Measurements from ENCODE around the gene ATP6AP1.
A peak's percentile ranks its signal among the peaks of the same experiment; 100 is the strongest.

The ATP6AP1 gene, protein sequence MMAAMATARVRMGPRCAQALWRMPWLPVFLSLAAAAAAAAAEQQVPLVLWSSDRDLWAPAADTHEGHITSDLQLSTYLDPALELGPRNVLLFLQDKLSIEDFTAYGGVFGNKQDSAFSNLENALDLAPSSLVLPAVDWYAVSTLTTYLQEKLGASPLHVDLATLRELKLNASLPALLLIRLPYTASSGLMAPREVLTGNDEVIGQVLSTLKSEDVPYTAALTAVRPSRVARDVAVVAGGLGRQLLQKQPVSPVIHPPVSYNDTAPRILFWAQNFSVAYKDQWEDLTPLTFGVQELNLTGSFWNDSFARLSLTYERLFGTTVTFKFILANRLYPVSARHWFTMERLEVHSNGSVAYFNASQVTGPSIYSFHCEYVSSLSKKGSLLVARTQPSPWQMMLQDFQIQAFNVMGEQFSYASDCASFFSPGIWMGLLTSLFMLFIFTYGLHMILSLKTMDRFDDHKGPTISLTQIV

DNA sequence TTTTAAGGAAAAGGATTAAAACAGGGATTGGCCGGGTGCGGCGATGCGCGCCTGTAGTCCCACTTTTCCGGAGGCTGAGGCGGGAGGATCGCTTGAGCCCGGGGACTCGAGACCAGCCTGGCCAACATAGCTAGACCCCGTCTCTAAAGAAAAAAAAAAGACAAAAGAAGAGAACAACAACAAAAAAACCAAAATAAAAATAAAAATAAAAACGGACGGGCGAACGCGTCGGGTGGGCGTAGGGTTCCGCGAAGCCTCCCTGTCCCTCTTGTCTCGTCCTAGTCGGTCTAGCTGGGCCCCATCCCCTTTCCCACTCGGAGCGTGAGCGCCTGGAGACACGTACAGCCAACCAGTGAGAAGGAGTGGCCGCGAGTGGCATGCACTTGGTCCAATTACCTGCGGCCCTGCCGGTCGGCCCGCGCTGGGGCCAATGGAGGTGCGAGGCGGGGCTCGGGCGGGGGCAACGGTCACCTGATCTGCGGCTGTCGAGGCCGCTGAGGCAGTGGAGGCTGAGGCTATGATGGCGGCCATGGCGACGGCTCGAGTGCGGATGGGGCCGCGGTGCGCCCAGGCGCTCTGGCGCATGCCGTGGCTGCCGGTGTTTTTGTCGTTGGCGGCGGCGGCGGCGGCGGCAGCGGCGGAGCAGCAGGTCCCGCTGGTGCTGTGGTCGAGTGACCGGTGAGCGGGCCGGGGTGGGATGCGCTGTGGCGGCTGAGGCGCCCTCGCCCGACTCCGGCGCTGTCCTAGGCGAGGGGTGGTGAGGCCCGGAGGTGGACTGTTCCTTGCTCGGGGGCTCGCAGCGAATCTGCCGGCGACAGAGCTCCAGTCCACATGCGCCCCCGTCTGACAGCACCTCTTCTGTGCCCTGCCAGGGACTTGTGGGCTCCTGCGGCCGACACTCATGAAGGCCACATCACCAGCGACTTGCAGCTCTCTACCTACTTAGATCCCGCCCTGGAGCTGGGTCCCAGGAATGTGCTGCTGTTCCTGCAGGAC lies at the start of gene ATP6AP1:
TSS of gene ATP6AP1 (plus strand) at position 502 of the 996 bp plus-strand sequence. CDS start at position 518, 16 bp downstream.
- H3K27me3 ChIP-seq (ENCODE audit: control insufficient read depth, low read length) = no peaks in the 10 kb centered on the region
- H3K4me1 ChIP-seq (ENCODE audit: control insufficient read depth, low read length) = peaks cover 17% of the 10 kb centered on the region
- no peaks in the 10 kb centered on the region; the same call in 1 of the 2 replicates for H3K36me3 ChIP-seq (ENCODE audit: control insufficient read depth, low read length)
- TF ChIP-seq EZH2phosphoT487 (IDR thresholded peaks at IDR 0.05; ENCODE audit: borderline replicate concordance, low read length) = no peak
- TF ChIP-seq, protein P1, sequence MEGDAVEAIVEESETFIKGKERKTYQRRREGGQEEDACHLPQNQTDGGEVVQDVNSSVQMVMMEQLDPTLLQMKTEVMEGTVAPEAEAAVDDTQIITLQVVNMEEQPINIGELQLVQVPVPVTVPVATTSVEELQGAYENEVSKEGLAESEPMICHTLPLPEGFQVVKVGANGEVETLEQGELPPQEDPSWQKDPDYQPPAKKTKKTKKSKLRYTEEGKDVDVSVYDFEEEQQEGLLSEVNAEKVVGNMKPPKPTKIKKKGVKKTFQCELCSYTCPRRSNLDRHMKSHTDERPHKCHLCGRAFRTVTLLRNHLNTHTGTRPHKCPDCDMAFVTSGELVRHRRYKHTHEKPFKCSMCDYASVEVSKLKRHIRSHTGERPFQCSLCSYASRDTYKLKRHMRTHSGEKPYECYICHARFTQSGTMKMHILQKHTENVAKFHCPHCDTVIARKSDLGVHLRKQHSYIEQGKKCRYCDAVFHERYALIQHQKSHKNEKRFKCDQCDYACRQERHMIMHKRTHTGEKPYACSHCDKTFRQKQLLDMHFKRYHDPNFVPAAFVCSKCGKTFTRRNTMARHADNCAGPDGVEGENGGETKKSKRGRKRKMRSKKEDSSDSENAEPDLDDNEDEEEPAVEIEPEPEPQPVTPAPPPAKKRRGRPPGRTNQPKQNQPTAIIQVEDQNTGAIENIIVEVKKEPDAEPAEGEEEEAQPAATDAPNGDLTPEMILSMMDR (IDR thresholded peaks at IDR 0.05; ENCODE audit: low read depth, low read length, poor library complexity, severe bottlenecking) = peak; percentile 38
- H4K20me1 ChIP-seq (ENCODE audit: control insufficient read depth, insufficient read depth, low read depth, low read length) = no peaks in the 10 kb centered on the region
- H3K4me3 ChIP-seq (ENCODE audit: low read length) = peak within 1 kb of the TSS; percentile 84
- H3K4me2 ChIP-seq (ENCODE audit: low read length) = peak within 1 kb of the TSS; percentile 87
- no peaks in the 10 kb centered on the region for H3K9me2 ChIP-seq (replicated peaks; ENCODE audit: control insufficient read depth, low read length)
- peaks cover 25% of the 10 kb centered on the region for H3K79me2 ChIP-seq (ENCODE audit: control insufficient read depth, low read length)
- no peaks in the 10 kb centered on the region for H3F3A ChIP-seq (ENCODE audit: control insufficient read depth, insufficient read depth)
- H3K9me3 ChIP-seq (ENCODE audit: control insufficient read depth, insufficient read depth, low read length) = no peaks in the 10 kb centered on the region
- H3K27ac ChIP-seq (ENCODE audit: low read depth, low read length) = no peak within 1 kb of the TSS; the same call in 1 of the 2 replicates

DNA sequence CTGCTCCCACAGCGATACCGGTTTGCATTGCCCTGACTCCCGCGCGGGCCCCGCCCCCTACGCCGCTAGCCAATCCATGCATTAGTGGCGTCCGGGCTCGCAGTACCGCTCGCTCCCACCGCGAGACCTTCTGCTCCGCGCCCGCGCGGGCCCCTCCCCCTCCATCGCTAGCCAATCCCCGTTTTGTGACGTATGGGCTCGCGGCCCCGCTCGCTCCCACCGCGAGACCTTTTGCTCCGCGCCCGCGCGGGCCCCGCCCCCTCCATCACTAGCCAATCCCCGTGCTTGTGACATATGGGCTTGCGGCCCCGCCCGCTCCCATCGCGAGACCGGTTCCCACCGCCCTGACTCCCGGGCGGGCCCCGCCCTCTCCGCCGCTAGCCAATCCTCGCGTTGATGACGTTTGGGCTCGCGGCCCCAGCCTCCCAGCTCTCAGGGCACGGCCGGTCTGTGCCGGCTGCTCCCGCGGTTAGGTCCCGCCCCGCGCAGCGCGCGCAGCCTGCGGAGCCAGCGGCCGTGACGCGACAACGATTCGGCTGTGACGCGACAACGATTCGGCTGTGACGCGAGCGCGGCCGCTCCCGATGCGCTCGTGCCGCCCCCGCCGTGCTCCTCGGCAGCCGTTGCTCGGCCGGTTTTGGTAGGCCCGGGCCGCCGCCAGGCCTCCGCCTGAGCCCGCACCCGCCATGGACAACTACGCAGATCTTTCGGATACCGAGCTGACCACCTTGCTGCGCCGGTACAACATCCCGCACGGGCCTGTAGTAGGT lies 49.5 kb upstream of the ATP6AP1 start, which contains the start of gene EMD:
TSS of gene EMD (plus strand) at position 497 of the 770 bp plus-strand sequence. CDS start at position 687, 190 bp downstream.
- peaks cover 15% of the 10 kb centered on the region for H3K36me3 ChIP-seq (ENCODE audit: control insufficient read depth, low read length)
- H3K27me3 ChIP-seq (ENCODE audit: control insufficient read depth, low read length) = no peaks in the 10 kb centered on the region
- no peaks in the 10 kb centered on the region for H3K9me3 ChIP-seq (ENCODE audit: control insufficient read depth, insufficient read depth, low read length)
- no peaks in the 10 kb centered on the region for H3K9me2 ChIP-seq (replicated peaks; ENCODE audit: control insufficient read depth, low read length)
- no peaks in the 10 kb centered on the region for H4K20me1 ChIP-seq (ENCODE audit: control insufficient read depth, insufficient read depth, low read depth, low read length)
- no peaks in the 10 kb centered on the region for H3F3A ChIP-seq (ENCODE audit: control insufficient read depth, insufficient read depth)
- peaks cover 35% of the 10 kb centered on the region for H3K4me1 ChIP-seq (ENCODE audit: control insufficient read depth, low read length)
- H3K4me2 ChIP-seq (ENCODE audit: low read length) = peak within 1 kb of the TSS; percentile 82
- peaks cover 18% of the 10 kb centered on the region for H3K79me2 ChIP-seq (ENCODE audit: control insufficient read depth, low read length)
- H3K4me3 ChIP-seq (ENCODE audit: low read length) = peak within 1 kb of the TSS; percentile 83
- TF ChIP-seq EZH2phosphoT487 (IDR thresholded peaks at IDR 0.05; ENCODE audit: borderline replicate concordance, low read length) = no peak
- TF ChIP-seq, protein P1 (IDR thresholded peaks at IDR 0.05; ENCODE audit: low read depth, low read length, poor library complexity, severe bottlenecking) = no peak
- H3K27ac ChIP-seq (ENCODE audit: low read depth, low read length) = peak within 1 kb of the TSS; percentile 67

DNA sequence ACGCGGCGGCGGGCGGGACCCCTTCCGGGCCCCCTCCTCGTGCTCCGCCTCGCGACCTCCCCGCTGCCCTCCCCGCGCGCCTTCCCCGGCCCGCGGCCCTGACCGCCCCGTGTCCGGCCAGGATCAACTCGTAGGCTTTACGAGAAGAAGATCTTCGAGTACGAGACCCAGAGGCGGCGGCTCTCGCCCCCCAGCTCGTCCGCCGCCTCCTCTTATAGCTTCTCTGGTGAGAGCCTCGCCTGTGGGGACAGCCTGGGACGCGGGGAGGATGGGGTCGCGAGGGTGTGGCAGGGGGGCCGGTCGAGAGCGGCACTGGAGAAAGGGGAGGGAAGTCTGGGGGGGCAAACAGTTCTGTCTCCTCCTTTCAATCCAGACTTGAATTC lies 48.9 kb upstream of the ATP6AP1 start:
- Histone ChIP-seq H4K20me1 (ENCODE audit: control insufficient read depth, insufficient read depth, low read depth, low read length) (no peaks in the 10 kb centered on the region), H3K27ac (ENCODE audit: low read depth, low read length) (peak overlapping the region; percentile 53), H3K79me2 (ENCODE audit: control insufficient read depth, low read length) (peaks cover 18% of the 10 kb centered on the region), H3K27me3 (ENCODE audit: control insufficient read depth, low read length) (no peaks in the 10 kb centered on the region), H3K9me2 (replicated peaks; ENCODE audit: control insufficient read depth, low read length) (no peaks in the 10 kb centered on the region), H3K4me1 (ENCODE audit: control insufficient read depth, low read length) (peaks cover 33% of the 10 kb centered on the region), H3K9me3 (ENCODE audit: control insufficient read depth, insufficient read depth, low read length) (no peaks in the 10 kb centered on the region), H3F3A (ENCODE audit: control insufficient read depth, insufficient read depth) (no peaks in the 10 kb centered on the region), H3K36me3 (ENCODE audit: control insufficient read depth, low read length) (peaks cover 15% of the 10 kb centered on the region), H3K4me2 (ENCODE audit: low read length) (peak overlapping the region; percentile 82), H3K4me3 (ENCODE audit: low read length) (peak overlapping the region; percentile 83)
- TF ChIP-seq, protein P1 (IDR thresholded peaks at IDR 0.05; ENCODE audit: low read depth, low read length, poor library complexity, severe bottlenecking) = no peak
- TF ChIP-seq EZH2phosphoT487 (IDR thresholded peaks at IDR 0.05; ENCODE audit: borderline replicate concordance, low read length) = no peak

Measured in DOHH2 (cell line).